Mesendoderm (in vitro differentiated cells): ENCODE results near the gene ABR.

Experiments
- DNase-seq: peaks from one replicate; pipeline ENCODE4 v3.0.0; 2013
- H2AK5ac ChIP-seq: 2 replicates; pipeline ENCODE4 v1.6.1; 2013; ENCODE audit warnings: low read length, inconsistent platforms
- H2BK120ac ChIP-seq: 2 replicates; pipeline ENCODE4 v1.6.1; 2013; ENCODE audit warnings: low read depth, mild to moderate bottlenecking, low read length, moderate library complexity, mixed read lengths
- H2BK15ac ChIP-seq: replicated peaks from 2 replicates; pipeline ENCODE4 v1.6.1; 2013; ENCODE audit warnings: low read depth, mild to moderate bottlenecking, moderate library complexity
- H2BK5ac ChIP-seq: 2 replicates; pipeline ENCODE4 v1.6.1; 2013; ENCODE audit warnings: low read length, inconsistent platforms
- H3K18ac ChIP-seq: 2 replicates; pipeline ENCODE4 v1.6.1; 2013; ENCODE audit warnings: mild to moderate bottlenecking, low read length, mixed read lengths
- H3K23ac ChIP-seq: one replicate; pipeline ENCODE4 v1.6.1; 2013; ENCODE audit warnings: low read length
- H3K27ac ChIP-seq: 2 replicates; pipeline ENCODE4 v1.5.1; 2013; ENCODE audit warnings: low read depth, mild to moderate bottlenecking, inconsistent platforms, low read length, moderate library complexity
- H3K27me3 ChIP-seq: 2 replicates; pipeline ENCODE4 v1.6.1; 2013; ENCODE audit warnings: low read length, control low read depth, mild to moderate bottlenecking, inconsistent platforms; ENCODE audit not compliant: insufficient read depth, poor library complexity
- H3K36me3 ChIP-seq: 2 replicates; pipeline ENCODE4 v1.6.1; 2013; ENCODE audit warnings: low read length, inconsistent platforms; ENCODE audit not compliant: control insufficient read depth, insufficient read depth
- H3K4ac ChIP-seq: one replicate; pipeline ENCODE4 v1.6.1; 2013; ENCODE audit warnings: low read depth, mild to moderate bottlenecking, low read length, moderate library complexity
- H3K4me1 ChIP-seq: 2 replicates; pipeline ENCODE4 v1.6.1; 2013; ENCODE audit warnings: low read depth, low read length, inconsistent platforms; ENCODE audit not compliant: control insufficient read depth
- H3K4me2 ChIP-seq: 2 replicates; pipeline ENCODE4 v1.6.1; 2013; ENCODE audit warnings: low read length
- H3K4me3 ChIP-seq: 2 replicates; pipeline ENCODE4 v1.5.1; 2013; ENCODE audit warnings: mild to moderate bottlenecking, low read length
- H3K56ac ChIP-seq: one replicate; pipeline ENCODE4 v1.6.1; 2013; ENCODE audit warnings: low read length
- H3K79me1 ChIP-seq: 2 replicates; pipeline ENCODE4 v1.6.1; 2013; ENCODE audit warnings: low read length, inconsistent platforms
- H3K79me2 ChIP-seq: 2 replicates; pipeline ENCODE4 v1.6.1; 2013; ENCODE audit warnings: mild to moderate bottlenecking, low read length; ENCODE audit not compliant: control insufficient read depth, insufficient read depth
- H3K9ac ChIP-seq: 2 replicates; pipeline ENCODE4 v1.6.1; 2013; ENCODE audit warnings: low read length, inconsistent platforms
- H4K5ac ChIP-seq: one replicate; pipeline ENCODE4 v1.6.1; 2013; ENCODE audit warnings: low read length
- H4K8ac ChIP-seq: one replicate; pipeline ENCODE4 v1.6.1; 2013; ENCODE audit warnings: low read depth, mild to moderate bottlenecking, control low read depth, low read length, moderate library complexity
- WGBS: extraction: QIAGEN DNeasy Blood & Tissue Kit; methylation state at CpG from one replicate; pipeline ENCODE4 v1.1.7; 2013; ENCODE audit warnings: low lambda C conversion rate, missing lambda C conversion rate; ENCODE audit not compliant: insufficient coverage; ENCODE audit errors: extremely low coverage; 5-methylcytosine and 5-hydroxymethylcytosine counted together

ABR gene

DNA sequence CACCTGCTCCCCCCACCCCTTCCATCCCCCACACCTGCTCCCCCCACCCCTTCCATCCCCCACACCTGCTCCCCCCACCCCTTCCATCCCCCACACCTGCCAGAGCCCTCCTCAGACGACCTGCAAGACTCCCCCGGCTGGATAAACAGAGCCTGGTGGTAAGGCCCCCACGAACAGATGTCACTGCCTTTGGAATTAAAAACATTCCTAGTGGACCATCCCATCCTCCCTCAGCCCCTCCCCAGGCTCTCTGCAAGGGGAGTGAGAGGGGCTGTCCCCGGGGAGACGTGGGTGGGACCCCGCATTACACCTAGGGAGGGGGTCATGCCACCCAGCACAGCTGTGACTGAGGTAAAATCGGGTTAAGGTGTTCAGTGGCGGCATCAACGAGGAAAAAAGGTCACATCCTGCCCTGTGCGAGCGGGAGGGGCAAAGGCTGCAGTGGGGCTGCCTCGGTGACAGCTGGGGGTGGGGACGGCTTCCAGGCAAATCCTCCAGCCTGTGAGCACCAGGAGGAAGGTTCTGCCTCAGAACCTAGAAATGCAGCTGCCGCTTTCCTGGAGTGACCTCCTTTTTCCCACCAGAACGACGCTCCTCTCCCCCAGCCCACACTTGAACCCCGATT lies 144.1 kb downstream of the ABR start:
- Histone ChIP-seq H4K8ac (no peak overlapping the region), H2BK5ac (no peak overlapping the region), H3K4me1 (peaks cover 3% of the 10 kb centered on the region), H2BK120ac (no peak overlapping the region), H2BK15ac (no peak overlapping the region), H4K5ac (no peak overlapping the region), H3K27me3 (no peaks in the 10 kb centered on the region), H3K4me2 (no peak overlapping the region), H3K18ac (no peak overlapping the region), H3K9ac (no peak overlapping the region), H3K79me1 (no peaks in the 10 kb centered on the region), H3K4ac (no peak overlapping the region), H3K36me3 (no peaks in the 10 kb centered on the region), H2AK5ac (no peak overlapping the region), H3K23ac (no peak overlapping the region), H3K4me3 (no peak overlapping the region), H3K27ac (no peak overlapping the region), H3K56ac (no peak overlapping the region), H3K79me2 (no peaks in the 10 kb centered on the region)
- no peak for DNase-seq
- no CpG with 5 or more reads among the region's 17 CpGs for WGBS

DNA sequence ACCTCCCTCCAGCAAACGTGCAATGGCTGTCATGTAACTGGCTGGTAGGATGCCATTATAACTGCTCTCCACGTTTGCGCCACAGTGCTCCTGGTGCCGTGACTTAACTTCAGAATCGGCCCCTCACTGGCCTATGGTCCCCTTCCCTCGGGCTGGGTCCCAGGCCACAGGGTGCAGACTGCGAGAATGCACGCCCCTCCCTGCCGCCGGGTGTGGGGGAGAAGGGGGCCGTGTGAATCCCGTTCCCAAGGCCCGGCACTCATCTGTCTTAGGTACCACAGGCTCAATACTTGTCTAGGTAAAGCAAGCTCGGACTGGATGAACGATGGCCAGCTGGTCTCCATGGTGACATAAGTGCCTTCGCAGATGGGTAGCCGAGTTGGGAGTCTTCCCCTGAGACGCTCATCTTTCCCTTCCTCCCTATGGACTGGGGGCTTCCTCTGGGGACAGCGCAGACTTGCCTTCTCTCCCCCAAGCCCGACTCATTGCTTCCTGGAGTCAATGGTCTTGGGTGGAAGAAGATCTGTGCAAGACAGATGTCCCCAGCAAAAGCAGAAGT lies 145.1 kb downstream of the ABR start:
- Histone ChIP-seq H3K79me2 (no peaks in the 10 kb centered on the region), H2AK5ac (no peak overlapping the region), H4K5ac (no peak overlapping the region), H3K23ac (no peak overlapping the region), H3K36me3 (no peaks in the 10 kb centered on the region), H3K18ac (no peak overlapping the region), H3K4me1 (peaks cover 3% of the 10 kb centered on the region), H3K27ac (no peak overlapping the region), H3K4ac (no peak overlapping the region), H2BK120ac (no peak overlapping the region), H3K56ac (no peak overlapping the region), H3K4me3 (no peak overlapping the region), H3K27me3 (no peaks in the 10 kb centered on the region), H3K4me2 (no peak overlapping the region), H3K9ac (no peak overlapping the region), H2BK15ac (no peak overlapping the region), H4K8ac (no peak overlapping the region), H2BK5ac (no peak overlapping the region), H3K79me1 (no peaks in the 10 kb centered on the region)
- WGBS = no CpG with 5 or more reads among the region's 20 CpGs
- DNase-seq = no peak

DNA sequence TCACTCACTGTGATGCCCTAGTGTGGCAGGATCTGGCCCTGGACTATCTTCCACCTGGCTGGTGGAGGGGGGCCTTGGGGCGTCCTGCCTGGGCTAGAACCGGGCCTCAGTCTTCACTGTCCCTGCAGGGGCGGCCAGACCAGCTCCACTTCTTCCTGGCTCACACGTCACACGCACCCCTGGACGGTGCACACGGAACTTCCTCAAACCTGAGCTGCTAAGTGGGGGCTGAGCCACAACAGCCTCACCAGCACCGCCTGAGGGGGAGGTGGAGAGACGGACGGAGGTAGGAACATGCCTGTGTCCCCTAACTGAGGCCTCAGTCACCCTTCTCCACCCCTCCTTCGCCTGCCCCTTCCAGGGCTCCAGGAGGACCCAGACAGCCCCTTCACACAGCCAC lies 146.3 kb downstream of the ABR start:
- DNase-seq = no peak
- no CpG with 5 or more reads among the region's 11 CpGs for WGBS

DNA sequence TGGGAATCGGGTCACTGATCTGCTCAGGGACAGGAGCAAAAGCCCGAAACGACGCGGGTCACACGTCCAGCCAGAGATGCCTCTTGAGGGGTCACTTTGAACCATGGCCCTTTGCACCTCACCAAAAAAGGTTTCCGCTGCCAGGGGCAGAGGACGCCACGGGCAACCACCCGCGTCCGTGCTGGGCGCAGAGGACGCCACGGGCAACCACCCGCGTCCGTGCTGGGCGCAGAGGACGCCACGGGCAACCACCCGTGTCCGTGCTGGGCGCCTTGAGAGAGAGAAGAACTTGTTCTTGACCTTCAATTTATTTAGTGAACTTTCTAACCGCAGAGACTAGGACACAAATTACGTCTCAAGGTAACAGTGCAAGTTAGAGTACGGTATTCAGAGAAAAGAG lies 147.4 kb downstream of the ABR start:
- no peaks in the 10 kb centered on the region for H3K27me3 ChIP-seq
- no peak overlapping the region for H3K4me2 ChIP-seq
- no peak overlapping the region for H2BK120ac ChIP-seq
- no peaks in the 10 kb centered on the region for H3K79me2 ChIP-seq
- no peaks in the 10 kb centered on the region for H3K79me1 ChIP-seq
- no peak overlapping the region for H2BK5ac ChIP-seq
- H3K56ac ChIP-seq = no peak overlapping the region
- H4K8ac ChIP-seq = no peak overlapping the region
- no peak overlapping the region for H3K4ac ChIP-seq
- no peak overlapping the region for H4K5ac ChIP-seq
- no peak overlapping the region for H2BK15ac ChIP-seq
- no peak for DNase-seq
- H3K9ac ChIP-seq = no peak overlapping the region
- no peak overlapping the region for H3K4me3 ChIP-seq
- no peak overlapping the region for H3K18ac ChIP-seq
- H3K27ac ChIP-seq = no peak overlapping the region
- no peaks in the 10 kb centered on the region for H3K36me3 ChIP-seq
- no peak overlapping the region for H2AK5ac ChIP-seq
- no CpG with 5 or more reads among the region's 27 CpGs for WGBS
- no peak overlapping the region for H3K23ac ChIP-seq
- H3K4me1 ChIP-seq = no peaks in the 10 kb centered on the region

More for the DNA sequence above, 146.3 kb downstream of the ABR start:
- Histone ChIP-seq H3K9ac (no peak overlapping the region), H3K18ac (no peak overlapping the region), H3K36me3 (no peaks in the 10 kb centered on the region), H2BK5ac (no peak overlapping the region), H3K4ac (no peak overlapping the region), H2AK5ac (no peak overlapping the region), H4K5ac (no peak overlapping the region), H3K4me3 (no peak overlapping the region), H2BK120ac (no peak overlapping the region), H4K8ac (no peak overlapping the region), H2BK15ac (no peak overlapping the region), H3K56ac (no peak overlapping the region), H3K4me1 (no peaks in the 10 kb centered on the region), H3K23ac (peak overlapping the region; percentile 15), H3K4me2 (no peak overlapping the region), H3K27me3 (no peaks in the 10 kb centered on the region), H3K27ac (no peak overlapping the region), H3K79me2 (no peaks in the 10 kb centered on the region), H3K79me1 (no peaks in the 10 kb centered on the region)

- Histone ChIP-seq H3K23ac (no peak overlapping the region), H2AK5ac (no peak overlapping the region)
These were observed 148.1 kb downstream of the ABR start for GRCh38 chr17:1031711-1032110.

More at GRCh38 chr17:1031711-1032110, 148.1 kb downstream of the ABR start:
- H3K4me2 ChIP-seq = peak overlapping the region; percentile 54
- no peak overlapping the region for H2BK120ac ChIP-seq
- H3K18ac ChIP-seq = peak overlapping the region; percentile 25
- H4K8ac ChIP-seq = no peak overlapping the region
- H3K4me1 ChIP-seq = no peaks in the 10 kb centered on the region
- no CpG with 5 or more reads among the region's 35 CpGs for WGBS
- no peak overlapping the region for H3K4me3 ChIP-seq
- peak overlapping the region; percentile 70 for H3K56ac ChIP-seq
- H2BK15ac ChIP-seq = no peak overlapping the region
- H3K9ac ChIP-seq = peak overlapping the region; percentile 48
- peak; percentile 71 for DNase-seq
- no peaks in the 10 kb centered on the region for H3K36me3 ChIP-seq
- no peak overlapping the region for H4K5ac ChIP-seq
- no peaks in the 10 kb centered on the region for H3K27me3 ChIP-seq
- H3K4ac ChIP-seq = no peak overlapping the region
- no peaks in the 10 kb centered on the region for H3K79me2 ChIP-seq
- H3K27ac ChIP-seq = no peak overlapping the region
- H3K79me1 ChIP-seq = no peaks in the 10 kb centered on the region
- no peak overlapping the region for H2BK5ac ChIP-seq
